HG03439 (cell line): ENCODE results near the gene CD44.
A peak's percentile ranks its signal among the peaks of the same experiment; 100 is the strongest.

ENCODE experiments used
- ATAC-seq: cut with Tn5 transposase; IDR thresholded peaks from one replicate; pipeline ENCODE4 v1.9.1; 2021; ENCODE audit warnings: mild to moderate bottlenecking, moderate library complexity; ENCODE audit not compliant: unreplicated experiment

The CD44 gene

DNA sequence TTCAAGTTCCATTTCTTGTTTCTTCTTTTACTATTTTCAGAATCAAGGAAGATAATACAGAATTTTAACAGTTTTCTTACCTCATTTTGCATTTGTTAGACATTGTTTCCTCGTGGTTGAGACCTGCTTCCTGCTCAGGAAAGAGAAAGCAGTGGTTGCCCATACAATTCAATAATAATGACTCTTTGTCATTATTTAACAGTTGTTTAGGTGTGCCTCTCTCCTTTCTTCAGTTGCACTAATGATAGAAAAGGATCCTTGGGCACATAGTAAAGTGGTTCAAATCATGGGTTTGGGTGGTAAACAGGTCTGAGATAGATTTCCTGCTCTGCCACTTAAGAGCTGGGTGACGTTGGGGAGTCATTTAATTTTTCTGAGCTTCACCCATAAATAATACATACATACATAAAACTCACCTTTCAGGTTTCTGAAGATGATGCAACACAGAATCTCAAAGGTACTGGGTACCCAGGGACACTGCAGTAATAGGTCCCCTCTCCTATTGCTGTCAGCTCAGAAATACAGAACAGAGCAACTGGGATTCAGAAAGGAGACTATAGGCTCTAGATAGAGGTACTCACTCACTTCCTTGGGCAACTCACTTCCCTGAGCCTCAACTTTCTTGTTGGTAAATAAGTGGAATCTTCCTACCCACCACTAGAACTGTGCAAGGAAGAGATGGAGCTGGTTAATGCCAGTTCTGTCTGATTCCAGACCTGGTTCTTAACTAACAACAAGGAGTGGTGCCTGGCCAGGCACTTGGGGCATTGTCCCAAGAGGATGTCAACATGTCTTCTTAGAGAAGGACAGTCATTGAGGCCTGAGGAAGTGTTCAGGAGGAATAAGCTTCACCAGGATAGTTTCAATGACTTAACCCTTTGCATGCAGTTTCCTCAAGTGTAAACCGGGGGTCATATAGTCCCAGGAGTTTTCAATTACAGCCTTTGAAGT, 34.9 kb downstream of the CD44 start:
- no peak for ATAC-seq

DNA sequence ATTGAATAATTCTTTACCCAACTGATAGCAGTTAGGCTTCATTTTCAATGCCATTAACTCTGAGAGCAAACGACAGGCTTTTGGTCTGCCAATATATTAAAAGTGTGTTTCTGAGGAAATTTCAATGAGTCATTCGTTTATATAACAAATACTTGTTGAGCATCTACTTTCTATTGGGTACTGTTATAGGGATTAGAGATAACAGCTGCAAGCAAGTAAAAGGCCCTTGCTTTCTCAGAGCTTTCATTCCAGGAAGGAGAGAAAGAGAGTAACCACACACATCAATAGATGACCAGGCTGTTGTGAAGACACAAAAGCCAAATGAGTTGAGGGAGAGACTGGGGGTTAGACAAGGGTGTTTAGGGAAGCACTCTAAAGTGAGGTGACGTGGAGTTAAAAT, 35.7 kb downstream of the CD44 start:
- ATAC-seq = no peak

DNA sequence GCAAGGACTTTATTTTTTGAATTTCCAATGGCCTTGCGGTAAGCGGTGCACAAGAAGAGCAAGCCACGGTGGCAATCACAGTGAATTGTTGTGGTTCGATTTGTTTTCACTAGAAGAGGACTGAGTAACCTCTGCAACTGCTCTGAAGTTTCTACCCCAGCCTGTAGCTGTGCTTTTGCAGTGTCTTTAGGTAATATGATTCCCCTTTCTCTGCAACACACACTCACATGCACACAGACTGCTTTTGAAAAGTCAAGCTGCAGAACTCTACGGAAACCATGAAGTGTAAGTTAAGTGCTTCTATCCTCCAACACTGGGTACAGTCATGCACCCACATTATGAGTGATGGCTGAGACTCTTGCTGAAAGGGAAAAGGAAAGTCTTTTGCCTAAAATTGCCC, 38.4 kb downstream of the CD44 start:
- ATAC-seq = no peak

DNA sequence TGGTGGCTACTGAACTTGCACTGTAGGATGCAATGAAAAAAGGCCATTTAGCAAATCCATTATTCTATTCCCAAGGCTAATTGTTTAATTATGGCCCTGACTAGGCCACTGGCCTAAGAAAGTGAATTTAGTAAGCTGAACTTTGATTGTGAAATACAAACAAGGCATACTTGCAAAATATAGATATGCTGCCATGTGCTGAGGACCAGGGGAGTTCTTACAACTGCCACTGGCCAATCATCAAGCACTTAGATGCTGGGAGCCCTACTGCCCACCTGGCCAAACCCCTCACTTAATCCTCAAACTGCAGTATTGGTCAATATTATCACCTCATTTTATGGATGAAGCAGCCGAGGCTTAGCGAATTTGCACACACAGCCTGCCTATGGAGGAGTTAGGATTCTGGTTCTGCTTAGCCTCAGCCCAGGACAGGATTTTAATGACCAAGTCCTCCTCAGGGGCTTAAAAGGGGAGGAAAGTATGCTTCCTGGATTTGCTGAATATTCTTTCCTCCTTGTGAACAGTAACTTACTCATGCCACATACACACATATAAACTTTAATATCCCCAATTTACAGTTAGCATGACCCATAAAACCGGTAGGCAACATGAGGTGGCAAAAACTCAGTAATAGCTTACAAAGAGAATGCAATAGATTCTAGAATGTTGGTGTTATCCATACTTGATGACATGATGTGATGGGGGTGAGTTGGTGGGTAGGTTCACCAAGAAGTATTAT, 39.3 kb downstream of the CD44 start:
- no peak for ATAC-seq

DNA sequence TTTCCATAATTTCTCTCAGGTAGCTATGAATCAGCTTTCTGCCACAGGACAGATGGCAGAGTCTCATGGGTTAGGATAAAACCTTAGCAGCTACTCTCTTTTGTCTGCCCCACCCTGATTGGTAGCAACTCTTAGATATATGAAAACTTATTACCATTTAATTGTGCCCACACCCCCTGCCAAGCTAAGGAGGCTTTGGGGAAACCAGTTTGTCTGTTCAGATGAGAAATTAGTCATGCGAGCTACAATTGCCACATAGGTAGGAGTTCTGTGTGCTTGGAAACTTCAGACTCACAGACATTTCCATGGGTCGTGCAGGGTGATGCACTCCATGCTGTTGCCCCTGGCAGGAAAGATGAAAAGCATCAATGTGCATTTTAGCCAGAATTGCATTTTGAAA, 39.9 kb downstream of the CD44 start:
- no peak for ATAC-seq

DNA sequence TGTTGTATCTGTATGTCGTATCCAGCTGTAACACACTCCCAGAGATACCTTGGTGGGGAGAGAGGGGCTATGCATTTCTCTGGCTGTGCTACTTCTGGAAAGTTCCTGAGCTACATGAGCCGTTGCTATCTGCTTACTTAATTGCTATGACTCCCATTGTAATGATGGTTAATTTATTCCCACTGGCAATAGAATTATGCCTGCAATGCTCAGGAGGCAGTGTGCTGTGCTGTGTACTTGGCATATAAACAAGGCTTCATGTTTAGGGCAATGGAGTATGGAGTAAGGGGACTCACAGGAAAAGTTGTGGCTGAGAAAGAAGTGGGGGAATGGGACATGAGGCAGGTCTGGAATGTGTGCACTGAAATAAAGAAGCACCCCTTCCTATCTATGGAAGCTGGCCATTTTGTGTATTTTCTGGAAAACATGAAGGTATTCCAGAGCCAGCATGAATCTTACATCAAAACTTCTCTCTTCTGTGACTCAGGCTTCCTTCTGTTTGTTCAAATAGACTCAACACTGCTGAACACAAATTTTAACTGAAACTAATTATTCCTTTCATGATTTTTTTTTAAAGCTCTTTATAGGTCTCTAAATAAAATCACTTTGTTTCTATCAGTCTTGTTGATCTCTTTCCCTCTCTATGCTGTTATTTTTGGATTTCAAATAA, 40.6 kb downstream of the CD44 start:
- no peak for ATAC-seq

DNA sequence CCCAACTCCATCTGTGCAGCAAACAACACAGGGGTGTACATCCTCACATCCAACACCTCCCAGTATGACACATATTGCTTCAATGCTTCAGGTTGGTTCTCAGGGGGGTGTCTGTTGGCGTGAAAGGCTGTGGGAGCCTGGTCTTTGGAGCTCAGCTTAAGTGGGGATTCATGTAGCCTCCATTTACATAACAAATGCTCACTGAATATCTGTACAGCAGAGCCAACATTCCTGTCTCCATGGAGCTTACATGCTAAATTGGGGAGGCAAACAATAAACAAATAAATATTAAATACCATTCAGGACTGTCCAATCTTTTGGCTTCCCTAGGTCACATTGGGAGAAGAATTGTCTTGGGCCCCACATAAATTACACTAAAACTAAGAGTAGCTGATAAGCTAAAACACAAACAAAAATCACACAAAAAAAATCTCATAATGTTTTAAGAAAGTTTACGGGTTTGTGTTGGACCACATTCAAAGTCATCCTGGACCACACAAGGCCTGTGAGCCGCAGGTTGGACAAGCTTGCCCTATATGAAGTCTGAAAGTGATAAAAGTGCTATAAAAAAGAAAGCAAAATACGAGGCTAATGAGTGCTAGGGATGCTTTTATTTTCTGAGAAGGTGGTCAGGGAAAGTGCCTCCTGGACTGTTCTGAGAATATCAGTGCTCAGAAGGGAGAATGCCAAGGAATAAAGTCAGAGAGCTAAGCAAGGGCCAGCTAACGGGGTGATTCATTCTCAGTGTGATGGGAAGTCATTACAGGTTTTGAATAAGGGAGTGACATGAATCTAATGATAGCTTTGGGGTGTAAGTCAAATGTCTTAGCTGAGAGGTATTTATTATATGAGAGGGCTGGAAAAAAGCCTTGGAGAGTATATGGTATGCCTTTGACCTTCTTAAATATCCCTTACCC, 41.6 kb downstream of the CD44 start:
- ATAC-seq = no peak

DNA sequence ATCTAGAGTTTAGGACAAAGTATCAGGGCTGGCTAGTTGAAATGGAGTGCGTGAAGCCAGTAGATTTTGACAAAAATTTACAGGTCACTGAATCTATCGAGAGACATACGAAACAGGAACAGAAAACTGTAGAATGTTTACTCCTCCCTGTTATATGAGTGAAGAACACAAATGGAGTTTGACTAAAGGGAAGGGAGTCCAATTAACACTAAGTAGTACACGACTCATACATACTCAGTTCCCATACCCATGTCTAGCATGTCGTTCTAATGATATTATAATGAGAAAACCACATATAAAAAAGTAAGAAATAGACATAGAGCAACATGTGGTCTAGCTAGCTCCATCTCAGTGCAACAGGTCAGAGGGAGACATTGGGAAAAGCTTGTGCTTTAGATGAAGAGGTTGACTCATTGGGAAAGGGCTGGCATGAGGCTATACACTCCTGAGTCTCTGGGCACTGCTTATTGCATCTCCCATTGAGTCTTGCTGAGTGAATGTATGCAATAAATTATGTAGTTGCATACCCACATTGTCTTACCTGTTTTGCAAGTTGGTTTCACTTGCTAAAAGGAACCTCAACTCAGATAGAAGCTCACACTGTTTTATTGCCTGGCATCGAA, 43.5 kb downstream of the CD44 start:
- ATAC-seq = peak; percentile 61

DNA sequence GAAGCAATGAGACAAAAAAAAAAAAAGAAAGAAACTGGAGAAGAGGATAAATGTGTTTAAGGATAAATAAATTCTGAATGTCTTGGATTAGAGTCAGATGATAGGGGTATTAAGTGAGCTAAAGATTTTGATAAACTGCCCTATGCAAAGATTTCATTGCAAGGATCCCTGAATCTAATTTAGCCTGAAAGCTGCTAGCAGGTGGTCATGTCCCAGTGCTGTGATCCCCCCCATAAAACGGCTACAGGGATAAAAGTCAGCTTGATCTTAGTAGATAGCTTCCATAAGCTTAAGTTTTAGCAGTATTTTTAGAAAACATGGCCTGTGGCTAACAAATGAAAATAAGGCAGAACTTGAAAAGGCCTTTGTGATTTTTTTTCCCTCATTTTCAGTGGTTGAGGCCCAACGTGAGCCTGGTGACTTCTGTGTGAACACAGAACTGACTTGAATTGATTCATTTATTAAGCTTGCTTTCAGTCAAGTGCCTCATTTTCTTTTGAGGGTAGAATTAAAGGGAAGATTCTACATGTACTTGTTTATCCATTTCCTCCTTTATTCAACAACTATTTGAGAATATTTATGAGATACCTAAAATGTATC, 44.5 kb downstream of the CD44 start:
- no peak for ATAC-seq

DNA sequence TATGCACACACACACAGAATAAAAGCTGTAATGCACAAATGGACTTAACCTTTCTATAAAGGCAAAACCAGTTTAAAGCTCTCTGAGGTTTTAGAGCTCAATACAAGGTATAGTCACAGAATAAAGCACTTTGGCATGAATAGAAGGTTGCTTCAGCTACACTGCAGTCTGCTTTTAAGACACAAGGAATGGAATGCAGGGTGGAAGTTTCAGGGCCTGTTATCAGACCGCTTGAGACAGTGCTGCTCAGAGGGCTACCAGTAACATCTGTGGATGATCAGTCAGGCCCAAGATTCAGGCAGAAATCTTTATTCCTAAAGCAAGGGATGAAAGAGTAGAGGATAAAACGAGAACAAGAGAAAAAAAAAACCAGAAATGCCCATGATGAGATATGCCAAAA, 46.7 kb downstream of the CD44 start:
- ATAC-seq = no peak

DNA sequence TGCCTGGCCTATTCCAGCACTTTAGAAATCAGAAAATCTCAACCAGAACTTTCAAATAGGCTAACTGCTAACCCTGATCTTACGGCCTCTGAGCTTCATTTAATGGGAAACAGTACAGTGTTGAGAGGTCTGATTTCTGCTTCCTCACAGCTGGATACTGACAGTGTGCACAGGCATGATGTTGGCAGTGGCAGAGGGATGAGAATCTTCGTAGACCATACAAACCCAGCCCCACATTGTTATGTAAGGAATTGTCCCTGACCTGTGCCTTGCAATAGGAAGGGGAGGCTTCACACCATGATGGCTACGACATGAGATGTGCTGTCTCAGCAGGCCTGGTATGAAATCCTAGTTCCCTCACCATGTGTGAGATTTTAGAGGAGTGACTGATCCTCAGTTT, 49.0 kb downstream of the CD44 start:
- no peak for ATAC-seq

DNA sequence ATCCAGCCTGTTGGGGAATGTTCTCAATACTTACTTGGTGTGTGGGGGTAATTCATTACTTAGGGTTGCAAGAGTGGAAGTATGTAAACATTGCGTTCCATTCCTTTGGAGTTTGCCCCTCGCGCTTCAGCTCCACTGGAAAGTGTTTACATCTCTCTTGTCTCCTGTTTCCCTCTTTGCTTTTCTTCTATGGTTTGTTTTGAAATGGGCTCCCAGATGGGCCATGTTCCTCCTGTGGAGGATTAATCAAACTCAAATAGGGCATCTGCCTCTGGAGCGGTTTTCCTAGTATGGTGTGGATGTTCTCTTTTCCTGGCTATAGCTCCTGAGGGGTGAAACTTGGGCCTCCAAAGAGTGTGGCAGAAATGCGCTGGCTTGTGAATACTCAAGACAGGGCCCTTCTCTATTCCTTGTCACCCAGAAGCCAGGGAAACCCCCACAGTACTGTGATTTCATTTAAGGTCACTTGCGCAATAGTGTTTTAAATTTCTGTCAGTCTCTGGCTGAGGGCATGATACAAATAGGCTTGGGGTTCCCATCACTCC, 51.9 kb downstream of the CD44 start:
- no peak for ATAC-seq

DNA sequence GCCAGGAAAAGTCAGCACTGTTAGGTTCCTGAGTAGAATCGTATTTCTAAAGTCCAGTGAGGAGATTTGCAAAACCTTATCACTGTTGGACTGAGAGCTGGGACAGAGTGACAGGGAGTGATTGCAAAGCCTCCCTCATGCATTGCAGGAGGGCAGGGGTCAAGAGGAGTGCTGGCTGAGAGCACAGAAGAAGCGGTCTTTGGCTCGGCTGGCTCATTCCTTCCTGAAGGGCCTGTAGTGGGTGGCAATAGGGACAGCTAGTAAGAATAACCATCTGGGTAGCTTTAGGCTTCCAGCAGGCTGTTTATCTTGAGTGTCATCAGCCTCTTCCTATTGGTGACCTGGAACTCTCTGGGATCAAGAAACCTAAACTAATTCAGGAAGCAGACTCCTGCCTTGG, 53.4 kb downstream of the CD44 start:
- ATAC-seq = no peak

DNA sequence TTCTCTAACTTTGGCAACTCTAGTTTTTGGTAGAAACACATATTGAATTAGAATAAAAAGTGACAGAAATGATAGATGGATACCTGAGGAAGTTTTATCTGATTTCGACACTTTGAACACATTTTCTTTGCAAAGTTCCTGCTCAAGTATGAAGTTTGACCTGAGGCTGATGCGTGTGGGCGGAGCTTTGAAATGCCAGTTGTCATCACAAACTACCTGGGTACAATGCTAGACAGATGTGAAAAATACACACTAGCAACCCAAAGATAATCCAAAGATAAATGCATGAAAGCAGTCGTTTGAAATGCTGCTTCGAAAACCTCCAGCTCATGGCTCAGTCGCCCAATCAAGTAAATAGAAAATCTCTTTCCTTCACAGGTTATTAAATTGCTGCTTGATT, 54.8 kb downstream of the CD44 start:
- no peak for ATAC-seq

DNA sequence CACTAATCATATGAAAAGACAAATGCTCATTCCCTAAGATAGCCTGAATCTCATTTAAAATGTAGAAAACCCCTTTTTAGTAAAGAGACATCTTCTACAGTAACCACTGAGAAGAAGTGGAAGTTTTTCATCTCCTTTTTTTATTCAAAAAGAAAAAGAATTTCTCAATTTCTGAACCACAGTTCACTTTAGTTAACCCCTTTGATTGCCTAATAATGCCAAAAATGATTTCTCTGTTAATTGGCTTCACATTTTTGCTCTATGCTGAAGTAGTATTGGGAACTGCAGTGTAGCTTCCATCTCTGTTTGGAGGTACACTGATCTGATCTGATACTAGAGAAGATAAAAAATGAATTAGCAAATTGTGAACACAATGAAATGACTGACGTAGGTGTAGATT, 58.3 kb downstream of the CD44 start:
- ATAC-seq = no peak

DNA sequence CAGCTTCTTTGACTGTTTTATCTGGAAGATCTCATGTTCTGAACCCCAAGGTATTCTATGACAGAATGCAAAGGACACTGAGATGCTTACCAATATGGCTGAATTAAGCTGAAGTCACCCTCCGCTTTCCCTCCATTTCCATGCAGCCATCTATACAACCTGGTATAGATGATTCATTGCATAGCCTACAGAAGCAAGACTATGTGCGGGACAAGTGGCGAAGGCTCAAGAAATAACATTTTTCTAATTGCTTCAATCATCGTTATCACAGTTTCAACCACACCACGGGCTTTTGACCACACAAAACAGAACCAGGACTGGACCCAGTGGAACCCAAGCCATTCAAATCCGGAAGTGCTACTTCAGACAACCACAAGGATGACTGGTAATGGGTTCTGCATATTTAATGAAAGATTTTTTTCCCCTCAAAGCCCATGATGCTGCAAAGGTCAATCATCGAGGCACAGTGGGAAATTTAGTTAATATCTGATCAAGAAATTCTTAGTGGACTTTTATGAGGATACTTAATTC, 61.9 kb downstream of the CD44 start:
- no peak for ATAC-seq

DNA sequence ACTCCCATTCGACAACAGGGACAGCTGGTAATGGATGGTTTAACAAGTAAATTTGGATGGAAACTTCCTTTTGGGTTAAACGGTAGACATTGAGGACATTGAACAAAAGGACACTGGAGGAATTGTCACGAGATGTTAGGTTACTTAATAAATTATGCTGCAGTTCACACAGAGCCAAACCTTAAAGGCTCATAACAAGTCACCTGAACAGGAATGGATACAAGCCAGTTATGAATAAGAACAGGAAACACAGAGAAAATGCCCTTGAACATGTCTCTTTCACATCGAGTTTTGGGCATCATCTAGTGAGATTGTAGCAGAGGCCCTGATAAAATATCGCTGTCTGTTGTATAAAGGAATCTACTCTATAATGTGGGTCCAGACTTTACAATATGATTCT, 65.6 kb downstream of the CD44 start:
- ATAC-seq = no peak

DNA sequence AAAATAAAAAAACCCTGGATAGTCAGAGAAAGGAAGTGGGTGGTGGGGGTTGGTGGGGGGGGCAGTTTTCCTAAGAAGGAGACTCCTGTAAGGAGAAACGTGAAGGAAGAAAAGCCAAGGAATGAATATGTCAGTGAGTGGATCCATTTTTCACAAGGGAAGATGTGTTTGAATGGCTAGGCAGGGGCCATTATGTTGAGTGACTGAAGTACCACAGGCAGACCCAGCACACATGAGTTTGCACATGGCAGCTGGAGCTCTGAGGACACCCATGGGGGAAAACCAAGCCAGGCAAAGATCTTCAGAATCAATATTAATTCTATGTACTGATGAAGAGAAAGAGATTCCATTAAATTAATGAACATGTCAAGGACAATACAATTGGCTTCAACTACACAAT, 67.6 kb downstream of the CD44 start:
- ATAC-seq = no peak
